Body of pancreas (tissue), 4 donors: ENCODE results near the gene SMIM44.

ENCODE experiments used
- POLR2A ChIP-seq, 3 donors: fragments of 450-650 bp; IDR thresholded peaks; one replicate each; pipeline ENCODE4 v1.6.1; 2016; ENCODE audit warnings: antibody characterized with exemption in 3 of 3, mild to moderate bottlenecking in 2 of 3
- TF ChIP-seq, protein P1 (sequence below), 7 experiments: fragments of 450-650 bp in 4 of 7; fragments of 200-600 bp in 3 of 7; sonication (generic) in 3 of 7; IDR thresholded peaks; one replicate each; pipeline ENCODE4 v1.5.1; 2016 to 2019; ENCODE audit warnings: antibody characterized with exemption in 7 of 7

- TF ChIP-seq, protein P1, sequence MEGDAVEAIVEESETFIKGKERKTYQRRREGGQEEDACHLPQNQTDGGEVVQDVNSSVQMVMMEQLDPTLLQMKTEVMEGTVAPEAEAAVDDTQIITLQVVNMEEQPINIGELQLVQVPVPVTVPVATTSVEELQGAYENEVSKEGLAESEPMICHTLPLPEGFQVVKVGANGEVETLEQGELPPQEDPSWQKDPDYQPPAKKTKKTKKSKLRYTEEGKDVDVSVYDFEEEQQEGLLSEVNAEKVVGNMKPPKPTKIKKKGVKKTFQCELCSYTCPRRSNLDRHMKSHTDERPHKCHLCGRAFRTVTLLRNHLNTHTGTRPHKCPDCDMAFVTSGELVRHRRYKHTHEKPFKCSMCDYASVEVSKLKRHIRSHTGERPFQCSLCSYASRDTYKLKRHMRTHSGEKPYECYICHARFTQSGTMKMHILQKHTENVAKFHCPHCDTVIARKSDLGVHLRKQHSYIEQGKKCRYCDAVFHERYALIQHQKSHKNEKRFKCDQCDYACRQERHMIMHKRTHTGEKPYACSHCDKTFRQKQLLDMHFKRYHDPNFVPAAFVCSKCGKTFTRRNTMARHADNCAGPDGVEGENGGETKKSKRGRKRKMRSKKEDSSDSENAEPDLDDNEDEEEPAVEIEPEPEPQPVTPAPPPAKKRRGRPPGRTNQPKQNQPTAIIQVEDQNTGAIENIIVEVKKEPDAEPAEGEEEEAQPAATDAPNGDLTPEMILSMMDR (IDR thresholded peaks at IDR 0.05), result no peak
- TF ChIP-seq POLR2A (IDR thresholded peaks at IDR 0.05), result no peak
Observed at GRCh38 chr19:3448616-3449334, 34.5 kb downstream of the SMIM44 start.
